ENCODE measurements around the gene RSPO4. TPM values are rescaled to one million over a fixed set of nuclear protein-coding genes. Genes with fewer than 3 reads are reported as not detected.
A peak's percentile ranks its signal among the peaks of the same experiment; 100 is the strongest.

RSPO4 gene
- 1 to 10 TPM; 3.8 to 7.6 TPM for total RNA-seq
- 2.0 TPM for polyA plus RNA-seq (2013, experiment 1 of 2)
- polyA plus RNA-seq (2013, experiment 2 of 2) = 1.8 TPM
- long read RNA-seq, experiment 1, partial matches to known transcripts = 0 of 1 reads
- long read RNA-seq, experiment 1, other reads (novel, unspliced or antisense) = 1 of 1 reads
- long read RNA-seq, experiment 2, partial matches to known transcripts = 1 of 4 reads
- long read RNA-seq, experiment 2, other reads (novel, unspliced or antisense) = 1 of 4 reads
- long read RNA-seq, experiment 3 = 0 reads
- long read RNA-seq, experiment 4, partial matches to known transcripts = 0 of 1 reads
- long read RNA-seq, experiment 4, other reads (novel, unspliced or antisense) = 1 of 1 reads

DNA sequence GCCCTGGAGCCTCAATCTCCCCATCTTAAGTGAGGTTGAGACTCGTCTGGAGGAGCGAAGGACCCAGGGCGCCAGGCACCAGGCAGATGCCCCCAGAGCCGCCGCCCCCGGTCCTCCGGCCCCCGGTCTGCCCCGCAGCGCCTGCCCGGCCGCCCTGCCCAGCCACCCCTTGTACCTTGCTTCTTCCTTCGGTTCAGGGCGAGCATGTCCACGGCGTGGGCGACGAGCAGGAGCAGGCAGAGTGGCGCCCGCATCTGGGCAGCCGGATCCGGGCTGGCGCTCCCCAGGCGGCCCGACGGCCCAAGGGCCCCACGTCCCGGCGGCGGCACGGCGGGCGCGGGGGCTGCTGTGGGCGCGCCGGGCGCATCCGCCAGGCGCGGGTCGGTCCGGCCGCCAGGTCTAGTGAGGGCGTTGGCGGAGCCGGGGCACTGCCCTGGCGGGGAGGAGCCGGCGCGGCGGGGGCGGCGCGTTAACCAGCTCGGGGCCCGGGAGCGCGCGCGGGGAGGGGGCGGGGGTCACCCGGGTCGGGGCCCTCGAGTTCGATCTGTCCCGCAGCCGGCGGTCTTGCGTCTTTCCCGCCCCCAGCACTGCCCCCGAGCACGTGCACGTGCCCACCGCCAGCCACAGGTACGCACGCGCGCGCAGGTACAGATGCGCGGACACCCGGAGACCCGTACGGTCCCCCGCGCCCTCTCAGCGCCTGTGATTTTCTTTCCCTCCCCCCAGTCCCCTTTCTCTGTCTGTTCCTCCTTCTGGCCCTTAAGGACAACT, at the start of gene RSPO4:
RSPO4 (minus strand) TSS at position 401 of the 771 bp plus-strand sequence; CDS start at position 254, 147 bp downstream.
- Histone ChIP-seq H3K9me3 (ENCODE audit: control insufficient read depth, low read length) (no peaks in the 10 kb centered on the region), H3K9ac (ENCODE audit: extremely low read depth, low read length, poor library complexity, severe bottlenecking) (no peak within 1 kb of the TSS), H3K4me3 (ENCODE audit: low read length) (peak within 1 kb of the TSS; percentile 69), H3K27me3 (ENCODE audit: control insufficient read depth, insufficient read depth, low read length, poor library complexity, severe bottlenecking) (peaks cover 27% of the 10 kb centered on the region), H3K27ac (ENCODE audit: low read depth, low read length) (no peak within 1 kb of the TSS), H3K36me3 (ENCODE audit: control insufficient read depth, insufficient read depth, low read length) (no peaks in the 10 kb centered on the region), H3K4me1 (ENCODE audit: control insufficient read depth, insufficient read depth, low read length) (peaks cover 2% of the 10 kb centered on the region)
- Mint-ChIP-seq H3K36me3 (ENCODE audit: low read depth) (no peaks in the 10 kb centered on the region), H3K9me3 (no peaks in the 10 kb centered on the region), H3K4me3 (peak within 1 kb of the TSS; percentile 75), H3K4me1 (peaks cover 19% of the 10 kb centered on the region), H3K27me3 (ENCODE audit: insufficient read depth) (peaks cover 29% of the 10 kb centered on the region), H3K27ac (no peak within 1 kb of the TSS)
- TF ChIP-seq, protein P1, sequence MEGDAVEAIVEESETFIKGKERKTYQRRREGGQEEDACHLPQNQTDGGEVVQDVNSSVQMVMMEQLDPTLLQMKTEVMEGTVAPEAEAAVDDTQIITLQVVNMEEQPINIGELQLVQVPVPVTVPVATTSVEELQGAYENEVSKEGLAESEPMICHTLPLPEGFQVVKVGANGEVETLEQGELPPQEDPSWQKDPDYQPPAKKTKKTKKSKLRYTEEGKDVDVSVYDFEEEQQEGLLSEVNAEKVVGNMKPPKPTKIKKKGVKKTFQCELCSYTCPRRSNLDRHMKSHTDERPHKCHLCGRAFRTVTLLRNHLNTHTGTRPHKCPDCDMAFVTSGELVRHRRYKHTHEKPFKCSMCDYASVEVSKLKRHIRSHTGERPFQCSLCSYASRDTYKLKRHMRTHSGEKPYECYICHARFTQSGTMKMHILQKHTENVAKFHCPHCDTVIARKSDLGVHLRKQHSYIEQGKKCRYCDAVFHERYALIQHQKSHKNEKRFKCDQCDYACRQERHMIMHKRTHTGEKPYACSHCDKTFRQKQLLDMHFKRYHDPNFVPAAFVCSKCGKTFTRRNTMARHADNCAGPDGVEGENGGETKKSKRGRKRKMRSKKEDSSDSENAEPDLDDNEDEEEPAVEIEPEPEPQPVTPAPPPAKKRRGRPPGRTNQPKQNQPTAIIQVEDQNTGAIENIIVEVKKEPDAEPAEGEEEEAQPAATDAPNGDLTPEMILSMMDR (conservative IDR thresholded peaks at IDR 0.05) = no peak
- WGBS, 2 experiments (ENCODE audit: insufficient coverage in 1 of 2, insufficient read length in 1 of 2) = 0 to 4% methylated on average over 1 to 88 of the region's 88 CpGs
- DNase-seq = peak; percentile 80

DNA sequence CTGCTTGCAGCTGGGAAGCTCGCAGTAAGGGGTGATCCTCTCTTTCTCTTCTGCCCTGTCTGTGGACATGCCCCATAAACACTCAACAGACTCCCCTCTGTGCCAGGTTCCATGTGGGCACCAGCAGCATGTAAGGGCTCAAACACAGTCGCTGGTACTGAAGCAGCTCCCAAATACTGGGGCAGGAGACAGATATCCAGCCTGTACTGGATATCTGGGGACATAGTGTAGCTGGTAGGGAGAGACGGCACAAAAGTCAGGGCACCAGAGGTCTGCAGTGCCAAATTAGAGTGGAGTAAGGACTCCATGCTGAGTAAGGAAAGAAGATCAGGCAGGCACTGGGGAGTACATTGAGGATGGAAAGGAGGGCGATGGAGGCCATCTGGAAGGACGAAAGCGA, 48.3 kb upstream of the RSPO4 start:
- H3K27ac Mint-ChIP-seq = no peak overlapping the region
- TF ChIP-seq, protein P1 (conservative IDR thresholded peaks at IDR 0.05) = no peak

DNA sequence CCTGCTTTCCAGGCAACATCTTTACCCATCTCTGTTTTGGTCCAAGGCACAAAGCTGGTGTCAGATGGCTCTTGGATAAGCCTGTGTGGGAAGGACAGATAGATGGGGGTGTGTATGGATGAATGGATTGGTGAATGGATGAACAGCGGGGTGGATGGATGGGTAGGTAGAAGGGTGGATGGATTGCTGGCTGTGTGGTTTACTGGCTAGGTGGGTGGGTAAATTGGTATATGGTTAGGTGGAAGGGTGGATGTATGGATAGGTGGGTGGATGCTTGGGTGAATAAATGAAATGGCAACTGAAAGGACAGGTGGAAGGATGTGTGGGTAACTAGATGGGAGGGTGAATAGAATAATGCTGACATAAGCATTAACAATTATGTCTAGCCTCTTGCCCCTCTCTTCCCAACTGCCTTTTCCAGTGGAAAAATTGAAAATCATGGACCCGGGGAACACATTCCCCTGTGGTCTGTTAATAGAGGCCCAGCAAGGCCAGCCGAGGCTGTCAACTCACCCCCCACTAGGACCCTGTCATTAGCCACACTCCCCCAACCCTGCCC, 43.8 kb upstream of the RSPO4 start:
- no peak overlapping the region for H3K9ac ChIP-seq (ENCODE audit: extremely low read depth, low read length, poor library complexity, severe bottlenecking)
- Mint-ChIP-seq H3K27ac (no peak overlapping the region), H3K36me3 (ENCODE audit: low read depth) (no peaks in the 10 kb centered on the region), H3K4me3 (no peak overlapping the region), H3K9me3 (no peaks in the 10 kb centered on the region), H3K4me1 (no peaks in the 10 kb centered on the region), H3K27me3 (ENCODE audit: insufficient read depth) (peaks cover 41% of the 10 kb centered on the region)
- H3K4me1 ChIP-seq (ENCODE audit: control insufficient read depth, insufficient read depth, low read length) = no peaks in the 10 kb centered on the region
- WGBS, 2 experiments (ENCODE audit: insufficient coverage in 1 of 2, insufficient read length in 1 of 2) = 87% methylated on average over 3 of the region's 3 CpGs; no CpG with 5 or more reads in 1 of the 2 experiments
- no peak overlapping the region for H3K27ac ChIP-seq (ENCODE audit: low read depth, low read length)
- H3K27me3 ChIP-seq (ENCODE audit: control insufficient read depth, insufficient read depth, low read length, poor library complexity, severe bottlenecking) = no peaks in the 10 kb centered on the region
- no peaks in the 10 kb centered on the region for H3K36me3 ChIP-seq (ENCODE audit: control insufficient read depth, insufficient read depth, low read length)
- H3K9me3 ChIP-seq (ENCODE audit: control insufficient read depth, low read length) = no peaks in the 10 kb centered on the region
- H3K4me3 ChIP-seq (ENCODE audit: low read length) = no peak overlapping the region
- TF ChIP-seq, protein P1 (conservative IDR thresholded peaks at IDR 0.05) = no peak
- DNase-seq = no peak

More for the DNA sequence above, 48.3 kb upstream of the RSPO4 start:
- Mint-ChIP-seq H3K4me1 (no peaks in the 10 kb centered on the region), H3K36me3 (ENCODE audit: low read depth) (no peaks in the 10 kb centered on the region), H3K27me3 (ENCODE audit: insufficient read depth) (peaks cover 25% of the 10 kb centered on the region), H3K4me3 (no peak overlapping the region), H3K9me3 (no peaks in the 10 kb centered on the region)
- Histone ChIP-seq H3K9me3 (ENCODE audit: control insufficient read depth, low read length) (no peaks in the 10 kb centered on the region), H3K9ac (ENCODE audit: extremely low read depth, low read length, poor library complexity, severe bottlenecking) (no peak overlapping the region), H3K4me3 (ENCODE audit: low read length) (no peak overlapping the region), H3K27ac (ENCODE audit: low read depth, low read length) (no peak overlapping the region), H3K27me3 (ENCODE audit: control insufficient read depth, insufficient read depth, low read length, poor library complexity, severe bottlenecking) (no peaks in the 10 kb centered on the region), H3K4me1 (ENCODE audit: control insufficient read depth, insufficient read depth, low read length) (no peaks in the 10 kb centered on the region), H3K36me3 (ENCODE audit: control insufficient read depth, insufficient read depth, low read length) (no peaks in the 10 kb centered on the region)
- WGBS, 2 experiments (ENCODE audit: insufficient coverage in 1 of 2, insufficient read length in 1 of 2) = 89 to 100% methylated on average over 4 to 6 of the region's 6 CpGs
- DNase-seq = no peak

All from endodermal cell (in vitro differentiated cells).